DOHH2 (cell line): Measurements from ENCODE around the gene PIGR.

ENCODE experiments used
- H3F3A ChIP-seq: fragments of 200-600 bp; sonication (generic), shearing (Covaris generic); 2 replicates; pipeline ENCODE4 v1.6.0; 2016; ENCODE audit warnings: antibody characterized with exemption, mild to moderate bottlenecking; ENCODE audit not compliant: control insufficient read depth, insufficient read depth
- H3K27ac ChIP-seq: fragments of 200-600 bp; sonication (generic); 2 replicates; pipeline ENCODE4 v1.5.1; 2014; ENCODE audit warnings: low read depth, mild to moderate bottlenecking, low read length, moderate library complexity
- H3K27me3 ChIP-seq: fragments of 200-600 bp; sonication (generic); 2 replicates; pipeline ENCODE4 v1.6.1; 2014; ENCODE audit warnings: mild to moderate bottlenecking, low read length, mixed read lengths; ENCODE audit not compliant: control insufficient read depth
- H3K36me3 ChIP-seq: fragments of 200-600 bp; sonication (generic); 2 replicates; pipeline ENCODE4 v1.6.1; 2014; ENCODE audit warnings: mild to moderate bottlenecking, low read length, moderate library complexity, mixed read lengths; ENCODE audit not compliant: control insufficient read depth
- H3K4me1 ChIP-seq: fragments of 200-600 bp; sonication (generic); 2 replicates; pipeline ENCODE4 v1.6.1; 2014; ENCODE audit warnings: mild to moderate bottlenecking, low read length, mixed read lengths; ENCODE audit not compliant: control insufficient read depth
- H3K4me2 ChIP-seq: fragments of 200-600 bp; sonication (generic); 2 replicates; pipeline ENCODE4 v1.6.0; 2014; ENCODE audit warnings: mild to moderate bottlenecking, low read length, moderate library complexity
- H3K4me3 ChIP-seq: fragments of 200-600 bp; sonication (generic); 2 replicates; pipeline ENCODE4 v1.5.1; 2014; ENCODE audit warnings: mild to moderate bottlenecking, low read length, mixed read lengths
- H3K79me2 ChIP-seq: fragments of 200-600 bp; sonication (generic); 2 replicates; pipeline ENCODE4 v1.6.1; 2014; ENCODE audit warnings: mild to moderate bottlenecking, low read length, mixed read lengths; ENCODE audit not compliant: control insufficient read depth
- H3K9me2 ChIP-seq: fragments of 200-600 bp; sonication (generic); replicated peaks from 2 replicates; pipeline ENCODE4 v1.6.1; 2014; ENCODE audit warnings: mild to moderate bottlenecking, low read length, mixed read lengths; ENCODE audit not compliant: control insufficient read depth
- H3K9me3 ChIP-seq: fragments of 200-600 bp; sonication (generic); 2 replicates; pipeline ENCODE4 v1.6.1; 2014; ENCODE audit warnings: antibody characterized with exemption, low read length, mixed read lengths; ENCODE audit not compliant: control insufficient read depth, insufficient read depth
- H4K20me1 ChIP-seq: fragments of 200-600 bp; sonication (generic); 2 replicates; pipeline ENCODE4 v1.6.0; 2014; ENCODE audit warnings: low read depth, mild to moderate bottlenecking, antibody characterized with exemption, low read length, moderate library complexity; ENCODE audit not compliant: control insufficient read depth, insufficient read depth
- EZH2phosphoT487 ChIP-seq: fragments of 200-600 bp; sonication (generic); IDR thresholded peaks from 2 replicates; pipeline ENCODE4 v1.6.1; 2017; ENCODE audit warnings: borderline replicate concordance, mild to moderate bottlenecking, antibody characterized with exemption, low read length, moderate library complexity, mixed read lengths
- TF ChIP-seq, protein P1 (sequence below): fragments of 200-600 bp; sonication (generic); IDR thresholded peaks from one replicate; pipeline ENCODE4 v1.5.1; 2014; ENCODE audit warnings: antibody characterized with exemption, mild to moderate bottlenecking, low read depth, low read length; ENCODE audit not compliant: poor library complexity, severe bottlenecking

PIGR gene

DNA sequence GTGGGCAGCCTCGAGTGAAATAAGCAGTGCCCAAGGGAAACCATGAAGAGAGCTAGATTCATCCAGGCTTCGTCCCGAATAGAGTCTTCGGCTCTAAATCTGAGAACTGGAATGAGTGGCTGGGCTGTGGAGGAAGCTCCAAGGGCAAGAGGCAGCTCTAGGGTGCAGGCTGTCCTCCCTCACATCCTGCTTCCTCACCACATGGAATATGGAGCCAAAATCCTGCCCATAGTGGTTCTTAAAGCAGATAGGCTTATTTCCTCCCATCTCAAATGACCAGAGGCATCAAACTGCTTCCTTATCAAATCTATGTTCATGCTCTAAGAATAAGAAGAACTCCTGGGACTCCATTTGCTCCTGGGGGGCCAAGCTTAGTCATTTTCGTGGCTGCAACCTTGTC, 46.5 kb downstream of the PIGR start:
- peaks cover 20% of the 10 kb centered on the region; the same call in 1 of the 2 replicates for H3K27me3 ChIP-seq
- H3K9me2 ChIP-seq = no peaks in the 10 kb centered on the region
- no peak overlapping the region for H3K4me2 ChIP-seq
- no peak overlapping the region for H3K4me3 ChIP-seq
- H3K9me3 ChIP-seq = no peaks in the 10 kb centered on the region
- H3K27ac ChIP-seq = no peak overlapping the region
- no peaks in the 10 kb centered on the region for H3K79me2 ChIP-seq
- H3K4me1 ChIP-seq = no peaks in the 10 kb centered on the region
- H3K36me3 ChIP-seq = no peaks in the 10 kb centered on the region
- no peak for TF ChIP-seq EZH2phosphoT487
- TF ChIP-seq, protein P1, sequence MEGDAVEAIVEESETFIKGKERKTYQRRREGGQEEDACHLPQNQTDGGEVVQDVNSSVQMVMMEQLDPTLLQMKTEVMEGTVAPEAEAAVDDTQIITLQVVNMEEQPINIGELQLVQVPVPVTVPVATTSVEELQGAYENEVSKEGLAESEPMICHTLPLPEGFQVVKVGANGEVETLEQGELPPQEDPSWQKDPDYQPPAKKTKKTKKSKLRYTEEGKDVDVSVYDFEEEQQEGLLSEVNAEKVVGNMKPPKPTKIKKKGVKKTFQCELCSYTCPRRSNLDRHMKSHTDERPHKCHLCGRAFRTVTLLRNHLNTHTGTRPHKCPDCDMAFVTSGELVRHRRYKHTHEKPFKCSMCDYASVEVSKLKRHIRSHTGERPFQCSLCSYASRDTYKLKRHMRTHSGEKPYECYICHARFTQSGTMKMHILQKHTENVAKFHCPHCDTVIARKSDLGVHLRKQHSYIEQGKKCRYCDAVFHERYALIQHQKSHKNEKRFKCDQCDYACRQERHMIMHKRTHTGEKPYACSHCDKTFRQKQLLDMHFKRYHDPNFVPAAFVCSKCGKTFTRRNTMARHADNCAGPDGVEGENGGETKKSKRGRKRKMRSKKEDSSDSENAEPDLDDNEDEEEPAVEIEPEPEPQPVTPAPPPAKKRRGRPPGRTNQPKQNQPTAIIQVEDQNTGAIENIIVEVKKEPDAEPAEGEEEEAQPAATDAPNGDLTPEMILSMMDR = no peak
- no peaks in the 10 kb centered on the region for H3F3A ChIP-seq
- H4K20me1 ChIP-seq = no peaks in the 10 kb centered on the region

DNA sequence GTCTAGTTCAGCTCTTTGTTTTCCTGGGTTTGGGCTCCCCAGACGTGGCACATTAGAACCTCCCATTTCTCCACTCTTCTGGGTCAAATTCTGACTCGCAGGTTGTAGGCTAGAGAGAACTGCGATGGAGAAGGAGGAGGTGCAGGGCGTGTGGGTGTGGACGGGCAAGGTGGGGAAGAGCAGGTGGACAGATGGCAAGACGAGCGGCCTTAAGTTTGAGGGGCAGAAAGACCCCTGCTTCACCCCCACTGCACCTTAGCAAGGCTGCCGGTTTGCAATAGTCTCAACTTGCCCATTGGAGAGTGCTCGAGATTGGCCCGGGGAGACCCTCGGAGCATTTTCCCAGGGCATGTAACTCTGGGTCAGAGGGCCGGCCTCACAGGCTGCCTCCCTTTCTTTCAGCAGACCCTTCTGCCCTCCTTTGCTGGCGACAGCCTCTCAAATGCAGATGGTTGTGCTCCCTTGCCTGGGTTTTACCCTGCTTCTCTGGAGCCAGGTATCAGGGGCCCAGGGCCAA, 47.3 kb downstream of the PIGR start:
- no peaks in the 10 kb centered on the region for H3K9me3 ChIP-seq
- no peaks in the 10 kb centered on the region for H3K79me2 ChIP-seq
- H3F3A ChIP-seq = no peaks in the 10 kb centered on the region
- no peak for TF ChIP-seq EZH2phosphoT487
- TF ChIP-seq, protein P1 = no peak
- no peaks in the 10 kb centered on the region for H4K20me1 ChIP-seq
- H3K9me2 ChIP-seq = no peaks in the 10 kb centered on the region
- H3K4me3 ChIP-seq = no peak overlapping the region
- no peak overlapping the region for H3K27ac ChIP-seq
- no peaks in the 10 kb centered on the region for H3K4me1 ChIP-seq
- no peak overlapping the region for H3K4me2 ChIP-seq
- H3K27me3 ChIP-seq = peaks cover 24% of the 10 kb centered on the region
- no peaks in the 10 kb centered on the region for H3K36me3 ChIP-seq

GRCh38 chr1:206898089-206898914, 48.0 kb downstream of the PIGR start:
- Histone ChIP-seq H3F3A (no peaks in the 10 kb centered on the region), H3K9me2 (no peaks in the 10 kb centered on the region), H3K27ac (no peak overlapping the region), H3K4me3 (no peak overlapping the region), H3K79me2 (no peaks in the 10 kb centered on the region), H3K9me3 (no peaks in the 10 kb centered on the region), H3K4me2 (no peak overlapping the region), H3K4me1 (no peaks in the 10 kb centered on the region), H3K27me3 (peaks cover 24% of the 10 kb centered on the region), H4K20me1 (no peaks in the 10 kb centered on the region), H3K36me3 (no peaks in the 10 kb centered on the region)
- TF ChIP-seq, protein P1 = no peak
- TF ChIP-seq EZH2phosphoT487 = no peak
